Chondrocyte (in vitro differentiated cells): Measurements from ENCODE around the gene EYA2. TPM values are rescaled to one million over a fixed set of nuclear protein-coding genes. Genes with fewer than 3 reads are reported as not detected.

Experiments used
- DNase-seq: peaks from one replicate; pipeline ENCODE4 v3.0.0; 2021; ENCODE audit warnings: mixed read lengths, low spot score
- H3K27ac Mint-ChIP-seq: one replicate; pipeline ENCODE4 v1.8.0; 2021; ENCODE audit warnings: mild to moderate bottlenecking, moderate library complexity, mixed read lengths; ENCODE audit not compliant: unreplicated experiment
- H3K27me3 Mint-ChIP-seq: 2 replicates; pipeline ENCODE4 v1.8.0; 2021; ENCODE audit warnings: low read depth, mixed read lengths
- H3K36me3 Mint-ChIP-seq: 2 replicates; pipeline ENCODE4 v1.8.0; 2021; ENCODE audit warnings: low read depth, mixed read lengths
- H3K4me1 Mint-ChIP-seq: 2 replicates; pipeline ENCODE4 v1.8.0; 2021; ENCODE audit warnings: low read depth, mild to moderate bottlenecking, mixed read lengths
- H3K4me3 Mint-ChIP-seq: one replicate; pipeline ENCODE4 v1.8.0; 2021; ENCODE audit warnings: mild to moderate bottlenecking, moderate library complexity, mixed read lengths; ENCODE audit not compliant: unreplicated experiment
- H3K9me3 Mint-ChIP-seq: 2 replicates; pipeline ENCODE4 v1.8.0; 2021; ENCODE audit warnings: low read depth, mixed read lengths
- CTCF ChIP-seq: fragments of 200-600 bp; sonication (generic); IDR thresholded peaks from 2 replicates; pipeline ENCODE4 v1.5.0; 2021; ENCODE audit warnings: antibody characterized with exemption, mild to moderate bottlenecking, moderate library complexity
- total RNA-seq: library from RNA; stranded (reverse); gene quantifications from 3 replicates; pipeline ENCODE4 v1.2.1, GENCODE V29; 2021

Gene EYA2
- total RNA-seq, 1 donor from 2014 or later = 0.32 TPM

GRCh38 chr20:47044938-47045337, 150.3 kb downstream of the EYA2 start:
- peaks cover 7% of the 10 kb centered on the region for H3K36me3 Mint-ChIP-seq
- peaks cover 14% of the 10 kb centered on the region for H3K9me3 Mint-ChIP-seq
- no peak overlapping the region for H3K27ac Mint-ChIP-seq
- H3K4me3 Mint-ChIP-seq = no peak overlapping the region
- peaks cover 11% of the 10 kb centered on the region for H3K27me3 Mint-ChIP-seq
- peaks cover 15% of the 10 kb centered on the region for H3K4me1 Mint-ChIP-seq
- DNase-seq = no peak
- no peak for TF ChIP-seq CTCF

GRCh38 chr20:47048054-47048453, 153.4 kb downstream of the EYA2 start:
- H3K9me3 Mint-ChIP-seq = peaks cover 14% of the 10 kb centered on the region
- DNase-seq = no peak
- peaks cover 7% of the 10 kb centered on the region for H3K4me1 Mint-ChIP-seq
- TF ChIP-seq CTCF = no peak
- no peak overlapping the region for H3K4me3 Mint-ChIP-seq
- peaks cover 38% of the 10 kb centered on the region for H3K27me3 Mint-ChIP-seq
- H3K36me3 Mint-ChIP-seq = peaks cover 7% of the 10 kb centered on the region
- no peak overlapping the region for H3K27ac Mint-ChIP-seq

GRCh38 chr20:47049771-47050170, 155.1 kb downstream of the EYA2 start:
- Mint-ChIP-seq H3K4me1 (no peaks in the 10 kb centered on the region), H3K27me3 (peaks cover 48% of the 10 kb centered on the region)

GRCh38 chr20:47050996-47051395, 156.4 kb downstream of the EYA2 start:
- Mint-ChIP-seq H3K4me1 (no peaks in the 10 kb centered on the region), H3K4me3 (no peak overlapping the region), H3K27ac (no peak overlapping the region), H3K36me3 (peaks cover 2% of the 10 kb centered on the region), H3K27me3 (peaks cover 61% of the 10 kb centered on the region), H3K9me3 (peaks cover 7% of the 10 kb centered on the region)
- no peak for DNase-seq
- no peak for TF ChIP-seq CTCF

More at GRCh38 chr20:47049771-47050170, 155.1 kb downstream of the EYA2 start:
- no peak overlapping the region for H3K4me3 Mint-ChIP-seq
- H3K27ac Mint-ChIP-seq = no peak overlapping the region
- H3K9me3 Mint-ChIP-seq = peaks cover 15% of the 10 kb centered on the region
- DNase-seq = no peak
- TF ChIP-seq CTCF = no peak
- H3K36me3 Mint-ChIP-seq = peaks cover 5% of the 10 kb centered on the region

GRCh38 chr20:47051936-47052526, 157.4 kb downstream of the EYA2 start:
- TF ChIP-seq CTCF = no peak
- H3K4me1 Mint-ChIP-seq = no peaks in the 10 kb centered on the region
- peaks cover 67% of the 10 kb centered on the region for H3K27me3 Mint-ChIP-seq
- no peak for DNase-seq
- H3K4me3 Mint-ChIP-seq = no peak overlapping the region
- H3K36me3 Mint-ChIP-seq = peaks cover 2% of the 10 kb centered on the region
- peaks cover 7% of the 10 kb centered on the region for H3K9me3 Mint-ChIP-seq
- no peak overlapping the region for H3K27ac Mint-ChIP-seq
